COLO668 (cell line): Measurements from ENCODE around the gene CLASP1.
"Not testable (repeated sequence)": the region's sequence is repeated elsewhere in the genome, so short reads cannot be mapped to it uniquely, and the experiment has no call there.

ENCODE experiments used
- DNase-seq: peaks from one replicate; lab custom pipeline; 2025; ENCODE audit not compliant: unreplicated experiment; lab: John Stamatoyannopoulos, UW

The CLASP1 gene

DNA sequence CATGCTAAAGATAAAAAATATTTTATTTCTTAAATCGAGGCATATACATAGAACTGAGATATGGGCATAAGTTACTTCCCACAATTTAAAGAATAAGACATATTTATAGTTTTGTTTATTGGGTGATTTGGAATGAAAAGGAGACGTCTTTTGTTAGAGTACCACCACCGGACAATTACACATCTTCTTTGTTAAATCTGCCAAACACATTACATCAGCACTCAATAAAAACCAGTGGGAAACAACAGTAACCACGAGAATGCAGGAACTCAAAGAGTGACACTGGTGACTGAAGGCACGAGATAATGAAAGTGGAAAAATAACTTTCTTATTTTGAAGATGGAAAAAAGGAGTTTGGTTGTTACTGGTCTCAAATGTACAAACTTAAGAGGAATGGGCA is 271.6 kb downstream of the CLASP1 start:
- DNase-seq = no peak

DNA sequence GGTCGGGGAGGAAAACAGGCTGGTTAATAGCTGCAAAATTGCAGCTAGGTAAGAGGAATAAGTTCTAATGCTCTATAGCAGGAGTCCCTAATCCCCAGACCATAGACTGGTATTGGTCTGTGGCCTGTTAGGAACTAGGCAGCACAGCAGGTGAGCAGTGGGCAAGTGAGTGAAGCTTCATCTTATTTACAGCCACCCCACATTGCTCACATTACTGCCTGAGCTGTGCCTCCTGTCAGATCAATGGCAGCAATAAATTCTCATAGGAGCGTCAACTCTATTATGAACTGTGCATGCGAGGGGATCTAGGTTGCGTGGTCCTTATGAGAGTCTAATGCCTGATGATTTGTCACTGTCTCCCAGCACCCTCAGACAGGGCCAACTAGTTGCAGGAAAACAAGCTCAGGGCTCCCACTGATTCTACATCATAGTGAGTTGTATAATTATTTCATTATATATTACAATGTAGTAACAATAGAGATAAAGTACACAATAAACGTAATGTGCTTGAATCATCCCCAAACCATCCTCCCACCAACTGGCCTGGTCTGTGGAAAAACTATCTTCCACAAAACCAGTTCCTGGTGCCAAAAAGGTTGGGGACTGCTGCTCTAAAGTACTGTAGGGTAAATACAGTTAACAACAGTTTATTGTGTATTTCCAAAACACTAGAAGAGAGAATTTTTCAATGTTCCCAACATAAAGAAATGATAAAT is 272.6 kb downstream of the CLASP1 start:
- DNase-seq = no peak

DNA sequence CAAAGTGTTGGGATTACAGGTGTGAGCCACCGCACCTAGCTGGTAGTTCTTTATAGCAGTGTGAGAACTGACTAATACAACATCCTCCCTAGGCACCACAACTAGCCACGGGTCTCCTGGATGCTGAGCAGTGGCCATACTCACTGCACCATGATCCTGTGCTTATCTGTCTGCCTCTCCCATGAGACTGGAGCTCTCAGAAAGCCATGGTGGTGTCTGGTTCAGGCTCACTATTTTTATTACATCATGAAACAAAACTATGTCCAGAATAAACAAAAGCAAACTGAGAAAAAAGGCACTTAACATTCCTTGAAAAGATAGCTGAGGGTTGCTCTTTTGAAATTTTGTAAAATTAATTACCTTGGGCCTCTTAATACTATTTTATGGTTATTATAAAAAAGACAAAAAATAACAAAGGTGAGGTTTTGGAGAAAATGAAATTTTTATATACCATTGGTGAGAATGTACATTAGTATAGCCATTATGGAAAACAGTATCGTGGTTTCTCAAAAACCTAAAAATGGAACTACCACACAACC is 273.6 kb downstream of the CLASP1 start:
- DNase-seq = no peak

DNA sequence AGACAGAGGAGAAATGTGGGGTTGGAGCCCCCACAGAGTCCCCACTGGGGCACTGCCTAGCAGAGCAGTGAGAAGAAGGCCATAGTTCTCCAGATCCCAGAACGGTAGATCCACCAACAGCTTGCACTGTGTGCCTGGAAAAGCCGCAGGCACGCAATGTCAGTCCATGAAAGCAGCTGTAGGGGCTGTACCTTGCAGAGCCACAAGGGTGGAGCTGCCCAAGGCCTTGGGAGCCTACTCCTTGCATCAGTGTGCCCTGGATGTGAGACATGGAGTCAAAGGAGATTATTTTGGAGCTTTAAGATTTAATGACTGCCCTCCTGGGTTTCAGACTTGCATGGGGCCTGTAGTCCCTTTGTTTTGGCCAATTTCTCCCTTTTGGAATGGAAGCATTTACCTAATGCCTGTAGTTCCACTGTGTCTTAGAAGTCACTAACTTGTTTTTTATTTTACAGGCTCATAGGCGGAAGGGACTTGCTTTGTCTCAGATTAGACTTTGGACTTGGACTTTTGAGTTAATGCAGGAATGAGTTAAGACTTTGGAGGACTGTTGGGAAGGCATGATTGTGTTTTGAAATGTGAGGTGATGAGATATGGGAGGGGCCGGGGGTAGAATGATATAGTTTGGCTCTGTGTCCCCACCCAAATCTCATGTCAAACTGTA is 274.7 kb downstream of the CLASP1 start:
- DNase-seq = not testable (repeated sequence)

DNA sequence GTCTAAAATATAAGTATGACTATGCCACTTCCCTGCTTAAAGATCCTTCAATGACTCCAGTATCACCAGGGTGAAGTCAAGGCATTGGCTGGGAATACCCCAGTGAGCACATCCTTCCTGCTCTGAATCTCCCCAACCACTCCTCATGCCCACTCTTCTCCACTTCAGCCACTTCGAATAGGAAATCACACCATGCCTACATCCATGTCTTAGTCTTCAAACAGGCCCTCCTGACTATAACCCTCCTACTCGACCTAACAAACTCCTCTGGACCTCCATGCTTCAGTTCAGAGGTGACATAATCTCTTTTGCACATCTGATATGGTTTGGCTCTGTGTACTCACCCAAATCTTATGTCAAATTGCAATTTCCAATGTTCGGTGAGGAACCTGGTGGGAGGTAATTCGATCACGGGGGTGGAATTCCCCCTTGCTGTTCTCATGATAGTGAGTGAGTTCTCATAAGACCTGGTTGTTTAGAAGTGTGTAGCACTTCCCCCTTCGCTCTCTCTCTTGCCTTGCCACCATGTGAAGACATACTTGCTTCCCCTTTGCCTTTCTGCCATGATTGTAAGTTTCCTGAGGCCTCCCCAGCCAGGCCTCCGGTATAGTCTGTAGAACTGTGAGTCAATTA is 276.4 kb downstream of the CLASP1 start:
- no peak for DNase-seq

DNA sequence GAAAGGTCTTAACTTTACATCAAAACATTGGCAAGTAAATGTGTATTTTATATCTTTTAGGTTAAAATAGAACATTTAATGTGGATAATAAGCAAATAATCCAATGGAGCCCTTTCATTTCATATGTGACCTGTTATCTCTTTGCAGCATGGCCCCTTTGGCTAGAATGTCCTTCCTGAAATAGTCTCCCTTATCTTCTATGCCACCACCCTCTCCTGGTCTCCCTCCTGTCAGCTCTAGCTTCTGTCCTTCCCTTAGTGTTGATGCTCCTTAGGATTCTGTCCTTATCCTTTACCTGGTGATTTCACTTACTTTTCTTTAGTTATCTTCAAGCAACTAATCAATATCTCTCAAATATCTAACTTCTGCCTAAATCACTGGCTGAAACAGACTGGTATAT is 277.2 kb downstream of the CLASP1 start:
- no peak for DNase-seq

DNA sequence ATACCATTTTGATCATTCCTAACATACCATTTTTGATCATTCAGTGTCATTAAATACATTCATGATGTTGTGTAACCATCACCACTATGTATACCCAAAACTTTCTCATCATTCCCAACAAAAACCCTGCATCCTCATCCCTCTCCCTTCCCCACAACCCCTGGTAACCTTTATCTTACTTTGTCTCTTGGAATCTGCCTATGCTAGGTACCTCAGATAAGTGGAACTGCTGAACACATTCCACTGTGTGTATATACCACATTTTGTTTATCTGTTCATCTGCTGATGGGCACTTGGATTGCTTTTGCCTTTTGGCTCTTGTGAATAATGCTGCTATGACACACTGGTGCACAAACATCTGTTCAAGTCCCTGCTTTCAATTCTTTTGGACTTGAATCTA is 280.4 kb downstream of the CLASP1 start:
- DNase-seq = no peak

DNA sequence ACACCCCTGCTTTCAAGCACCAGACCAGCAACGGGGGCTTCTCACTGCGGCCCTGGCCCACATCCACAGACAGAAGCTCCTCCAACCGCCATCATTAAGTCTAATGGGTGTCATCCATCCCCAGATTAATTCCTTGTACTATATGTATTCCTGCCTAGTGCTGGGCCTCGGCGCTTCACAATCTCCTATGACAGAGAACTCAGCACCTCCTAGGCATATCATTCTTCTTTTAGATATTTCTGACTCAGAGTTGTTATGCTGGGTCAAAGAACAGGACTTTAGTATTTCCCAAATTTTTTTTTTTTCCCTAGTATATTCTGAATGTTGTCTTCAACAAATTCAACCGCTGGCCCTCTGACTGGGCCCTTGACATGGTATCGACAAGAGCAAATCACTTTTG is 281.1 kb downstream of the CLASP1 start:
- DNase-seq = no peak

DNA sequence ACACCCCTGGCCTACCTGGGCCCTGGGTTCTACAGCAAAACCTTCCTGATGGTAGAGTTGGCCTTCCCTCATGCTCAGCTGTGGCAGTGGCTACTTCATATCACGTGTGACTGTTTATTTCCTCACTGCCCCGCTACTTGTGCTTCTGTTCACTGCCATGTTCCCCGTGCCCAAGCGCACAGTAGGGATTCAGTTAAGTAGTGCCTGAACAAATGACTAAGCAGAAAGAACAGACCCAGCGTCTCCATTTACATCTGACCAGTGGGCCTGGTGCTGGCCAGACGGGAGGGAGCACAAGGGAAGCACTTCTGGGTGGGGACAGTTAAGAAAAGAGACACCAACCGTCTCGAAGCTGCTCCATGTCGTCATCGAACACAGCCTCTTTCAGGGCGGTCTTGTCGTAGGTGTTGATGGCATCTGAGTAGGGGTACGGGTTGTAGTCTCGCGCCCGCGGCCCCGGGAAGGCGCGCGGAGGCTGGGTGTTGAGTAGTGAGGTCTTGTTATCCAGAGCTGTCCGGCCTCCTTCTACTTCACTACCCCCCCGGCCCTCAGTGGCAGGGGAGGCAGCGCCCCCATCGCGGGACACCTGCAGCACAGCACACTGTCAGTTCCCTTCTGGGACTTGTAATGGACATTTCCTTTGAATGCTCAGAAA is 281.9 kb downstream of the CLASP1 start:
- DNase-seq = no peak

DNA sequence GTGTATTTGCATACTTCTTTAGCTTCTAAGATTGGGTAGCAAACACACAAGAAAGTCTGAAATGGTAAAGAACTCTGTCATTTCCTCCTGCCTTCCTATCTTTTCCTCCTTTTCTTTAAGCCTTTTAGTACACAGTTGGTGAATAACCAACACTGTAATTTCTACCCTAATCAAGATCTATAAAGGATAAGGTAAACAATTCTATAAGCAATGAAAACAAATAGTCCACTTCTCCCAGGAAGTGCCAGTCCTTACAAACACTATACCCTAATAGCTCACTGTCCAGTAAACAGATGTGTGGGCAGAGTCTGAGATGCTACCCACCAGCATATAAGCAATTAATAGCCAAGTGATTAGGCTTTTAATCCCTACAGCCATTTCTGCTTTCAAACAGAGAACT is 283.2 kb downstream of the CLASP1 start:
- no peak for DNase-seq

DNA sequence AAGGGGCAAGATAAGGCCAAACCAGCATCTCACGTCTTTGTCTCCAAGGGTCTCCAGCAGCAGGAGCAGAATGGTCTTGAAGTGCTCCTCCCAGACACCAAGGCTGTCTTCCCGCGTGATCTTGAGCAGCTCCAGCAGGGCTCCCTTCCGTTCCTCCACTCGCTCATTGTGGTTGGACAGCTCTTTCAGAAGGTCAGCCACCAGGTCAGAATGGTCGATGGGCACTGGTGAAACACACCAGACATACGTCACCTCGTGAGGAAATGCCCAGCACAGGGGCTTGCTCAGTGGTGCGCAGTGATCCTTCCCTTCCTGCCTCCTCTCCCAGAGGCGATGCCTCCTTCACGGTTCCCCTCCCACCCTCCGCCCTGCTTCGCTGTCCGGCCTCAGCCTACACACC is 284.2 kb downstream of the CLASP1 start:
- no peak for DNase-seq

DNA sequence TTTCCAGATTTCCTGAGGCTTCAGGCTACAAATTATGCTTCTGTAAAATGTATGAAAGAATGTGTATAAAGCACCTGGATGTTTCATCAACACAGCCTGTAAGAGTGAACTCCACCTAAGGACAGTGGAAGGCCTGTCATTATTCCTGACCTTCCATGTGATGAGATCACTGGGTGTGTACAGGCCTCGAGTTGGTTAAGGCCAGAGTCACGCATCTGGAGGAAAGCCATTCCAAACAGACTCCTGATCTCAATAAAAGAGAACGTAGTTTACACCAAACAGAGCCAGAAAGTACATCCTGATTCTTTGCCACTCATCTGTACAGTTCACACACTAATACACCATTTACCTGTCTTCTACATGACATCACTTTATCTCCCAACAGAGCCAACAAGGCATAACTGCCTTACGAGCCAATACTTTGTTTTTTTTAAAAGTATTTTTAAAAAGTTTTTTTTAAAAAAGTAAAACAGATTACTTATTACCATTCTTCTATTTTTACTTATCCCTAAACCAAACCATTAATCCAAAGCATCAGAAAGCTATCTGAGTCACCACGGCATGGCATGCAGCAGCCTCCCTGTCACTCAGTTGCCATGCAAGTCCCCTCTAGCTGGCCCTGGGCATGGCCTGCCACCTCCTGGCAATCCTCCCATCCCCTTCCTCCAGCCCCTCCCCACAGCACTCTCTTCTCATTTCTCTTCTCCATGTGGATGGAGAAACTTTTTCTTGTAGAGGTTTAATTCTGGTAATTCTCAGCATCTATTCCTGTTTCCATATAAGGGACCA is 285.4 kb downstream of the CLASP1 start:
- no peak for DNase-seq

DNA sequence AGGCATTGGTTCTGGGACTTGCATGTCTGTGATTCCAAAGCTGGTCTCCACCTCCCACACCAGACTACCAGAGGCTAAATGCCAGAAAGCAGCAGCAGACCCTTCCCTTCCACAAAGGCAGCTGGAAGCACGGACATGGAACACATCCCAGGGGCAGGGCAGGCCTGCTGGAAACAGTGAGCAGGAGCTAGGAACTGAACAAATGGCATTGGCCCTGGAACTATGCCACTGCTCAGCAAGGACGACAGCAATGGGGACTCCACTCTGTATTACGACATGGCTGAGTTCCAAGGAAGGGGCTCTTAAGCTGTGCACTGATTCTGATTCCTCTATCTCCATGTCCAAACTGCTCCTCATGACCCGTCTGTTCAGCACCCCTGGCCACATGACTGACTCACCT is 286.5 kb downstream of the CLASP1 start:
- no peak for DNase-seq

DNA sequence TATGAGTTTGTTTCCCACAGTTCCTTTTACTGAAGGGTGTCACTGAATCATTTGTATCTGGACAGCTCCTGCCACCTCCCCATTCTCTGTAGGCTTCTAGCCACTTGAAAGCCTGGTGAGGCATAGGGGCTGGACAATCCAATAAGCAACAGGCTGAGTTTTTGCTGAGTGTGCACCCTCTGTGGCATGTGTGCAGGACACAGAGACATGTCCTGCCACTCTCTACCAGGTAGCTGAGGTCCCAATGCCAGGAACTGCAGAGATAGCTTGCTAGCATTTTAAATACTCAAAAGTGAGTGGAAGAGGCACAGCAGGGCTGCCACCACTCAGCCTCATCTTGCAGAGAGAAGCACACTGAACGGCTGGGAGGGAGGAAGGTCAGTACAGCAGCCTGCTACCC is 287.0 kb downstream of the CLASP1 start:
- DNase-seq = no peak

DNA sequence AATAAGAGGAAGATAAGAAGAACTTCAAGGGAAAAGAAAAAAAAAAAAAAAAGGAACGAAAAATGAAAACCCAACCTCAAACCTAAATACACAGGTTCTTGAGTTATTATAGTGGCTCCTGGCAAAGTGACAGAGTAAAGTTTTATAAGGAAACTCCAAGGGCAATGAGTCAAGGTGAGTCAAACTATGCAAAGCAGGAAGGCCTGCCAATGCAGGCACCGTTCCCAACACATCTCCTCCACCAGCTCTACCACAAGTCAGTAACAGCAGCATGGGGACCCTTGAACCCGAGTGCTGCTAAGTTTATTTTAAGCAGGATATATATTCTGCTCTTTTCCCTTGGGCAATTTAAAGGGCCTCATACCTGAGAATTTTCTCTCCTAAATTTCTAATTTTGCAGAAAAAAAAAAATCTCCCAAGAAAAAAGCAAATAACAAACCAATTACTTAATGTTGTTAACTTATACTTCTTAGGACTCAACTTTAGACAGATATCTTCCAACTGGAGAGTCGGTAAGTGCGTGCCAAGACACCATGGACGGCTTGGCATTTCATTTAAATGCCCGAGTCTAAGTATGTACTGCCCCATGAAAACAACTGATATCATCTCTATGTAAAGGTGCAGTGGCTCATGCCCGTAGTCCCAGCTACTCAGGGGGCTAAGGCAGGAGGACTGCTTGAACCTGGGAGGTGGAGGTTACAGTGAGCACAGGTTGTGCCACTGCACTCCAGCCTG is 288.5 kb downstream of the CLASP1 start:
- no peak for DNase-seq

DNA sequence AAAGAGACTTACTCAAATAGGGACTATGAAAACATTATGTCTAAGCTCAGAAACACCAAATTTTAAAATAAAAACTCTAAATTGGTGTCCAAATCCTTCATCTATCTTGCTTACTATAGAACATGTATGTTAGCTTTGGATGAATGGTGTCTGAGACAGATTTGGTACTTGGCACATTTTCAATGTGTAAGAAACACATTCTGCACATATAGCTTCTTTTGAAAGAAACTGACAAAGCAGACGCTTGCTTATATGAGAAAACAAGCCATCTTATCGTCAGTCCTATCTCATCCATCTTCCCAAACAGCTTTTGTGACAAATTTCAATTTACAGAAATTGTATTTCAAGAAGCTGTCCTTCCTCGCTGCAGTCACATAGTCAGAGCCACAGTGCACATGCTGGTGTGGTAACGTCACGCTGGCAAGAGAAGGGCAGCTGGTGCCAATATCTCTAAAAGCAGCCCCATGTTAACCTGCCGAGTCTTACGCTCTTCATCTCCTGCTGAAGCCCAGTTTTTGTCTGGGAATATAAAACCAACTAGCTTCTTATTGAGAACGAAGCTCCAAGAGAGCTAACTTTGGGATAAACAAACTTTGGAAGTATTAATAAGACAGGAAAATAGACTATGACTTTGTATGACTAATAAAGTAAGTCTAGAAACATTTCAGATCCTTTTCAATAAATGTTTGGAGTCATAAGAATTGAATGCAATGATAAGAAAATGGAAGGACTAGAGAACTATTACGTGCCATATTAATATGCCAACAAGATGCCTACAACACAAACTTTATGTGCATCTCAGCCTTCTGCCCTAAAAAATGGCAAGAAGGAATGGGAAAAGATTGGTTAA is 289.3 kb downstream of the CLASP1 start:
- DNase-seq = no peak

DNA sequence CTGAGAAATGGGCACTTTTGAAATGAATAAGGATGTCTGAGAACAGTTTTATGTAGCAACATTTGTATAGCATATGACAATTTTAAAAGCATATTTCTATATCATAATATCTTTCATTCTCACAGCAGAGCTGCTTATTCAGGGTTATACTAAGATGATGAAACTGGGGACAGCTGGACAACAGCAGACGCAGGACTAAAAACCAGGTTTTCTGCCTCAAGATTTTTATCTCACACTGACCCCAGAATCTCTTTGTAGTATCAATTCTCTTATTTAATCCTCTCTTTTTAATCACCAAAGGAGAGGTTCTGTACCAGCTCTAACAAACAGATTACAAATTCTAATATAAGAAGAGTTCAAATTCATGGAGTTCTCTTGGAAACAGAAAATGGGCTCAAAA is 290.1 kb downstream of the CLASP1 start:
- no peak for DNase-seq

DNA sequence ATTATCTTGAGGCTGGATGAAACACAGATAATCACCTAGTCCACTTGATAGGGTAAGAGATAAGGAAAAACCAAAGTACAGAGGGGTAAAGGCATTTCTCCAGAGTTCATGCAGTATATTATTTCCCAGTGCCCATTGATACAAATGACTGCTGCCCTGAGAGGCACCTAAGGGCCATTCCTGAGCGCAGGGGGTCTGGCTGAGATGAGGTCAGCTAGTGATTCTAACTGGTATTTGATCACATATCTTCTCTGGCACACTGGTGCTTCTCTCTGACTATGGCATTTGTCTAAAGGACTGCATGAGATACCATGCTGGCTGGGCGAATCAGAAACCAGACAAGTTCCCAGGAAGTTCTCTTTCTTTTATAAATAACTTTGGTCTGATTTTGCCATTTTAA is 291.0 kb downstream of the CLASP1 start:
- no peak for DNase-seq

DNA sequence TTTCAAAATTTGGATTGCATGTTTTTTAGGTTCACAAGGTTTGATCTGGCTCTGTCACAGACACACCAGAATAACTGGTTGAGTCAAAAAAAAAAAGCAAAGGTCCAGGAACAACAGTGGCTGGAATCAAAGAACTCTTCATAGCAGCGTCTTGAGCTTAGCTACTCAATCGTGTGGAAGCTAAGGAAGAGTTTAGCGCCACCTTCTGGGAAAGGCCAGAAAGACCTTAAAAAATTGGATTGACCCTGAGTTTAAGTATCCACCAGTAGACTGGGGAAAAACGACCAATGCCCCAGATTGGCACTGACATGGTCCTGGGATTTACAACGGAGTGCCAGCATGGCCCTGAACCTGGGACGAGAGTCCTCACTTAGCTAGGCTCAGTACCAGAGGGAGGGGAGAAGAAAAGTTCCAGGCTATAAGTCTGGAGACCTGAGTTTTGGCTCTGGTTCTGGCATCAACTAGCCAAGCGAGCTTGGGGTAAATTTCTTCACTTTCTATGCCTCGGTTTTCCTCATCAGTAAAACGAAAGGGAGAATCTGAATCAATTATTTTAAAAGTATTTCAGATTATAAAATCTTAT is 293.1 kb downstream of the CLASP1 start:
- DNase-seq = peak; percentile 51
